ENCODE measurements around the gene IGSF21.

GRCh38 chr1:18182398-18183160 lies 75.0 kb downstream of the IGSF21 start:
- TF ChIP-seq, protein P1, sequence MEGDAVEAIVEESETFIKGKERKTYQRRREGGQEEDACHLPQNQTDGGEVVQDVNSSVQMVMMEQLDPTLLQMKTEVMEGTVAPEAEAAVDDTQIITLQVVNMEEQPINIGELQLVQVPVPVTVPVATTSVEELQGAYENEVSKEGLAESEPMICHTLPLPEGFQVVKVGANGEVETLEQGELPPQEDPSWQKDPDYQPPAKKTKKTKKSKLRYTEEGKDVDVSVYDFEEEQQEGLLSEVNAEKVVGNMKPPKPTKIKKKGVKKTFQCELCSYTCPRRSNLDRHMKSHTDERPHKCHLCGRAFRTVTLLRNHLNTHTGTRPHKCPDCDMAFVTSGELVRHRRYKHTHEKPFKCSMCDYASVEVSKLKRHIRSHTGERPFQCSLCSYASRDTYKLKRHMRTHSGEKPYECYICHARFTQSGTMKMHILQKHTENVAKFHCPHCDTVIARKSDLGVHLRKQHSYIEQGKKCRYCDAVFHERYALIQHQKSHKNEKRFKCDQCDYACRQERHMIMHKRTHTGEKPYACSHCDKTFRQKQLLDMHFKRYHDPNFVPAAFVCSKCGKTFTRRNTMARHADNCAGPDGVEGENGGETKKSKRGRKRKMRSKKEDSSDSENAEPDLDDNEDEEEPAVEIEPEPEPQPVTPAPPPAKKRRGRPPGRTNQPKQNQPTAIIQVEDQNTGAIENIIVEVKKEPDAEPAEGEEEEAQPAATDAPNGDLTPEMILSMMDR (IDR thresholded peaks at IDR 0.05; ENCODE audit: poor library complexity), result no peak
- TF ChIP-seq EZH2phosphoT487 (IDR thresholded peaks at IDR 0.05; ENCODE audit: low read depth, severe bottlenecking, unreplicated experiment) (no peak), EZH2 (IDR thresholded peaks at IDR 0.05; ENCODE audit: borderline replicate concordance) (no peak)
